Lung (tissue), 12 donors: Measurements from ENCODE around the gene TRERF1. TPM values are rescaled to one million over a fixed set of nuclear protein-coding genes. Genes with fewer than 3 reads are reported as not detected.

Experiments
- ATAC-seq: fragments of 200-7000 bp; cut with Tn5 transposase; one replicate; pipeline ENCODE4 v1.9.1; 2020; ENCODE audit warnings: moderate number of reproducible peaks; ENCODE audit not compliant: insufficient read depth, low FRiP score
- DNase-seq, 3 donors: peaks; one replicate each; pipeline ENCODE4 v3.0.0-alpha.2; 2013 to 2017
- H3K27ac ChIP-seq, 2 donors: one replicate each; pipeline ENCODE4 v1.5.1; 2013; ENCODE audit warnings: mild to moderate bottlenecking in 2 of 2, moderate library complexity in 2 of 2, control low read depth in 1 of 2, inconsistent platforms in 1 of 2, low read depth in 1 of 2, low read length in 1 of 2
- H3K27me3 ChIP-seq, 3 donors: one replicate each; pipeline ENCODE4 v1.5.1; 2013; ENCODE audit warnings: low read length in 2 of 3; ENCODE audit not compliant: control insufficient read depth in 3 of 3, insufficient read depth in 3 of 3
- H3K36me3 ChIP-seq, 4 donors: one replicate each; pipeline ENCODE4 v1.5.1; 2013; ENCODE audit warnings: low read length in 4 of 4, mild to moderate bottlenecking in 1 of 4, moderate library complexity in 1 of 4; ENCODE audit not compliant: control insufficient read depth in 4 of 4, insufficient read depth in 4 of 4
- H3K4me1 ChIP-seq, 5 donors: one replicate each; pipeline ENCODE4 v1.5.1; 2013; ENCODE audit warnings: low read length in 5 of 5, mild to moderate bottlenecking in 2 of 5, moderate library complexity in 1 of 5; ENCODE audit not compliant: control insufficient read depth in 5 of 5, insufficient read depth in 5 of 5
- H3K4me3 ChIP-seq: one replicate; pipeline ENCODE4 v1.5.1; 2013; ENCODE audit warnings: mild to moderate bottlenecking, control low read depth, moderate library complexity
- H3K9ac ChIP-seq, 2 donors: one replicate each; pipeline ENCODE4 v1.5.1; 2013; ENCODE audit warnings: low read length in 2 of 2, control low read depth in 1 of 2; ENCODE audit not compliant: insufficient read depth in 1 of 2
- H3K9me3 ChIP-seq, 4 donors: one replicate each; pipeline ENCODE4 v1.5.1; 2013; ENCODE audit warnings: low read length in 3 of 4, mild to moderate bottlenecking in 1 of 4, moderate library complexity in 1 of 4; ENCODE audit not compliant: control insufficient read depth in 4 of 4, insufficient read depth in 3 of 4
- CTCF ChIP-seq: IDR thresholded peaks from 2 replicates; pipeline ENCODE4 v1.5.1; 2012; ENCODE audit warnings: mild to moderate bottlenecking; ENCODE audit errors: control extremely low read depth, extremely low read depth
- WGBS, 2 donors: extraction: QIAGEN DNeasy Blood & Tissue Kit; methylation state at CpG; one replicate each; pipeline ENCODE4 v1.1.7; 2013; 5-methylcytosine and 5-hydroxymethylcytosine counted together
- polyA plus RNA-seq, 2 donors: library from polyadenylated mRNA; stranded (reverse); fragments of 200-250 nt; gene quantifications; one replicate each; pipeline ENCODE4 v1.2.1, GENCODE V29; 2013
- total RNA-seq, 2 donors: library from RNA; depleted of rRNA in 1 of 2; stranded (reverse); fragments of >200 nt in 1 of 2; gene quantifications; one replicate each; pipeline ENCODE4 v1.2.1, GENCODE V29; 2014 to 2021
- donor health status: control.
- donor health status: control.
- donor health status: Bipolar disorder and iron deficiency.
- donor health status: healthy.
- donor health status: DM: yes; HTN: yes; CAD: no.

TRERF1 gene
- total and polyA plus RNA-seq, 4 donors = 1.2 to 10.4 (median 3.3) TPM

- DNase-seq (no peak), ATAC-seq (no peak)
- H3K9ac ChIP-seq = no peak overlapping the region
- no peaks in the 10 kb centered on the region for H3K36me3 ChIP-seq
- no peak for TF ChIP-seq CTCF
- H3K27ac ChIP-seq = no peak overlapping the region
- peaks cover 0 to 4% (median 0%) of the 10 kb centered on the region in 4 donors for H3K9me3 ChIP-seq
- no peaks in the 10 kb centered on the region for H3K4me1 ChIP-seq
- H3K27me3 ChIP-seq = no peaks in the 10 kb centered on the region
- H3K4me3 ChIP-seq = no peak overlapping the region
- 87 to 94% methylated on average over 14 of the region's 14 CpGs for WGBS, 2 donors
These were observed 42.3 kb upstream of the TRERF1 start for GRCh38 chr6:42493914-42494539.

GRCh38 chr6:42488129-42488528, 36.4 kb upstream of the TRERF1 start:
- Histone ChIP-seq H3K4me1 (peaks cover 0 to under 1% (median 0%) of the 10 kb centered on the region in 5 donors), H3K9ac (no peak overlapping the region), H3K9me3 (no peaks in the 10 kb centered on the region), H3K36me3 (no peaks in the 10 kb centered on the region), H3K27ac (no peak overlapping the region), H3K4me3 (no peak overlapping the region), H3K27me3 (no peaks in the 10 kb centered on the region)
- no peak for TF ChIP-seq CTCF
- DNase-seq (no peak), ATAC-seq (no peak)
- WGBS, 2 donors = 93 to 96% methylated on average over 2 of the region's 2 CpGs

GRCh38 chr6:42484261-42484660, 32.5 kb upstream of the TRERF1 start:
- 89 to 94% methylated on average over 1 of the region's 1 CpG for WGBS, 2 donors
- no peaks in the 10 kb centered on the region for H3K36me3 ChIP-seq
- ATAC-seq = no peak
- DNase-seq = no peak
- H3K9me3 ChIP-seq = no peaks in the 10 kb centered on the region
- TF ChIP-seq CTCF = no peak
- H3K9ac ChIP-seq = no peak overlapping the region
- no peaks in the 10 kb centered on the region for H3K27me3 ChIP-seq
- H3K4me1 ChIP-seq = peaks cover 0 to 18% (median 0%) of the 10 kb centered on the region in 5 donors
- H3K4me3 ChIP-seq = no peak overlapping the region
- no peak overlapping the region for H3K27ac ChIP-seq

- ATAC-seq = no peak
- peaks cover 0 to 18% (median 0%) of the 10 kb centered on the region in 5 donors for H3K4me1 ChIP-seq
- H3K4me3 ChIP-seq = no peak overlapping the region
- TF ChIP-seq CTCF = no peak
- no peaks in the 10 kb centered on the region for H3K36me3 ChIP-seq
- WGBS, 2 donors = 44 to 58% methylated on average over 1 of the region's 1 CpG
- H3K9me3 ChIP-seq = no peaks in the 10 kb centered on the region
- DNase-seq = peak; percentile 22 to 80 (median 72)
- no peaks in the 10 kb centered on the region for H3K27me3 ChIP-seq
- H3K27ac ChIP-seq = no peak overlapping the region
- H3K9ac ChIP-seq = peak overlapping the region in 1 of 2 donors; percentile 24
These were observed 30.4 kb upstream of the TRERF1 start for GRCh38 chr6:42482174-42482573.
